Kidney (tissue), 14 donors: ENCODE measurements around the gene ARL5A. TPM values are rescaled to one million over a fixed set of nuclear protein-coding genes. Genes with fewer than 3 reads are reported as not detected.

Experiments used
- DNase-seq, 5 donors: peaks; one replicate each; pipeline ENCODE4 v3.0.0-alpha.2; 2013 to 2020
- FAIRE-seq: peaks from 2 replicates; lab custom pipeline; 2012; peaks lifted over from hg19 to GRCh38; lab: Jason Lieb, UNC
- H3K27ac ChIP-seq, 2 donors: one replicate each; pipeline ENCODE4 v1.7.0; 2013; ENCODE audit warnings: low read depth in 2 of 2, low read length in 2 of 2, inconsistent platforms in 1 of 2
- H3K27me3 ChIP-seq: one replicate; pipeline ENCODE4 v1.7.1; 2013; ENCODE audit warnings: low read length, inconsistent platforms; ENCODE audit not compliant: control insufficient read depth, insufficient read depth
- H3K36me3 ChIP-seq, 3 donors: one replicate each; pipeline versions ENCODE4 v1.7.0 to v1.7.1; 2013; ENCODE audit warnings: low read length in 3 of 3, control low read depth in 1 of 3, inconsistent platforms in 1 of 3; ENCODE audit not compliant: insufficient read depth in 3 of 3, control insufficient read depth in 2 of 3
- H3K4me1 ChIP-seq, 3 donors: one replicate each; pipeline versions ENCODE4 v1.7.0 to v1.7.1; 2013; ENCODE audit warnings: low read length in 3 of 3, inconsistent platforms in 1 of 3, low read depth in 1 of 3; ENCODE audit not compliant: control insufficient read depth in 2 of 3, insufficient read depth in 2 of 3
- H3K4me3 ChIP-seq, 3 donors: one replicate each; pipeline versions ENCODE4 v1.7.0 to v1.8.1; 2013; ENCODE audit warnings: low read length in 3 of 3, control low read depth in 1 of 3, inconsistent platforms in 1 of 3
- H3K9ac ChIP-seq, 3 donors: one replicate each; pipeline versions ENCODE4 v1.7.0 to v1.7.1; 2013; ENCODE audit warnings: low read length in 3 of 3, control low read depth in 1 of 3, inconsistent platforms in 1 of 3
- H3K9me3 ChIP-seq, 3 donors: one replicate each; pipeline versions ENCODE4 v1.7.0 to v1.7.1; 2013; ENCODE audit warnings: low read length in 3 of 3, control low read depth in 1 of 3, inconsistent platforms in 1 of 3; ENCODE audit not compliant: control insufficient read depth in 2 of 3, insufficient read depth in 1 of 3
- intact Hi-C: fragments of 100-400 bp; cut with DNase I; formaldehyde crosslinking; loops from one replicate; pipeline ENCODE4 v1.11.1; 2022
- polyA plus RNA-seq: library from polyadenylated mRNA; stranded (reverse); fragments of 350-450 nt; fragmentation: Illumina TruSeq; extraction: RNeasy Lipid Tissue Mini Kit (QIAGEN cat#74804); gene quantifications from one replicate; pipeline ENCODE4 v1.2.3, GENCODE V29; 2014; ENCODE audit warnings: low read depth, low replicate concordance; ENCODE audit not compliant: insufficient read depth
- total RNA-seq: library from RNA; stranded (reverse); fragmentation: NEBNext Ultra II Directional; extraction: Animal tissue kit (Norgen Biotek cat#: 25700); gene quantifications from one replicate; pipeline ENCODE4 v1.2.1, GENCODE V29; 2021
- TF ChIP-seq, protein P1 (sequence below): IDR thresholded peaks from 3 replicates; pipeline ENCODE4 v1.5.1; 2012; ENCODE audit warnings: mild to moderate bottlenecking, moderate library complexity, borderline replicate concordance; ENCODE audit not compliant: insufficient read depth; ENCODE audit errors: extremely low read depth
- donor health status: control.
- donor health status: control.
- donor health status: control.
- donor health status: control.
- donor health status: control.
- donor health status: DM: yes; HTN: yes; CAD: no.
- donor health status: Normal renal cell carcinoma (clear cell type).

ARL5A gene
- total and polyA plus RNA-seq, 2 donors from 2014 or later, result 18.1 to 47.3 TPM

DNA sequence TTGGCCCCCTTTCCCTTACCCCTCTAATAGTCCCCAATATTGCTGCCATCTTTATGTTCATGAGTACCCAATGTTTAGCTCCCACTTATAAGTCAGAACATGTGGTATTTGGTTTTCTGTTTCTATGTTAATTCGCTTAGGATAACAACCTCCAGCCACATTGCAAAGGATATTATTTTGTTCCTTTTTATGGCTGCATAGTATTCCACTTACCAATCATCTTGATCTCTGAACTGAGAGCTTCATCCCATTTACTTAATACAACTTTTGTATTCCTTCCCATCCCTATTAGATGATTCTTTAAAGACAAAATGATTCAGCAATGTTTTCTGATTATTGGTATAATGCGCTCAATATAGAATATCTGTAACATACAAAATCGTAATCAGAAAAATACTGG is 36.7 kb downstream of the ARL5A start:
- no peaks in the 10 kb centered on the region for H3K36me3 ChIP-seq
- FAIRE-seq (no peak), DNase-seq (no peak)
- TF ChIP-seq, protein P1, sequence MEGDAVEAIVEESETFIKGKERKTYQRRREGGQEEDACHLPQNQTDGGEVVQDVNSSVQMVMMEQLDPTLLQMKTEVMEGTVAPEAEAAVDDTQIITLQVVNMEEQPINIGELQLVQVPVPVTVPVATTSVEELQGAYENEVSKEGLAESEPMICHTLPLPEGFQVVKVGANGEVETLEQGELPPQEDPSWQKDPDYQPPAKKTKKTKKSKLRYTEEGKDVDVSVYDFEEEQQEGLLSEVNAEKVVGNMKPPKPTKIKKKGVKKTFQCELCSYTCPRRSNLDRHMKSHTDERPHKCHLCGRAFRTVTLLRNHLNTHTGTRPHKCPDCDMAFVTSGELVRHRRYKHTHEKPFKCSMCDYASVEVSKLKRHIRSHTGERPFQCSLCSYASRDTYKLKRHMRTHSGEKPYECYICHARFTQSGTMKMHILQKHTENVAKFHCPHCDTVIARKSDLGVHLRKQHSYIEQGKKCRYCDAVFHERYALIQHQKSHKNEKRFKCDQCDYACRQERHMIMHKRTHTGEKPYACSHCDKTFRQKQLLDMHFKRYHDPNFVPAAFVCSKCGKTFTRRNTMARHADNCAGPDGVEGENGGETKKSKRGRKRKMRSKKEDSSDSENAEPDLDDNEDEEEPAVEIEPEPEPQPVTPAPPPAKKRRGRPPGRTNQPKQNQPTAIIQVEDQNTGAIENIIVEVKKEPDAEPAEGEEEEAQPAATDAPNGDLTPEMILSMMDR, result no peak
- H3K27me3 ChIP-seq, result no peaks in the 10 kb centered on the region
- no peaks in the 10 kb centered on the region for H3K9me3 ChIP-seq
- H3K4me1 ChIP-seq, result no peaks in the 10 kb centered on the region
- no peak overlapping the region for H3K9ac ChIP-seq
- H3K27ac ChIP-seq, result no peak overlapping the region
- intact Hi-C loops, result no loop called here
- H3K4me3 ChIP-seq, result no peak overlapping the region

DNA sequence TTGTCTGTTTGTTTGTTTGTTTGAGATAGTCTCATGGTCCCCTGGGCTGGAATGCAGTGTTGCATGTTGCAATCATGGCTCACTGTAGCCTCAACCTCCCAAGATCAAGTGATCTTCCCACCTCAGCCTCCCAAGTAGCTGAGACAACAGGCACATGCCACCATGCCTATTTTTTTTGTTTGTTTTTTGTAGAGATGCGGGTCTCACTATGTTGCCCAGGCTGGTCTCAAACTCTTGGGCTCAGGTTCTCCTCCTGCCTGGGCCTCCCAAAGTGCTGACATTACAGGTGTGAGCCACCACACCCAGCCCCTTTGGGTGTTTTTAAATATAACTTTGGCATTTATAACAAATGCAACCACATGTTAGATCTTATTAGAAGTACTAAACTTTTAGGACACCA is 37.5 kb downstream of the ARL5A start:
- Histone ChIP-seq H3K4me1 (no peaks in the 10 kb centered on the region), H3K9ac (no peak overlapping the region), H3K36me3 (no peaks in the 10 kb centered on the region), H3K27me3 (no peaks in the 10 kb centered on the region), H3K27ac (no peak overlapping the region), H3K9me3 (no peaks in the 10 kb centered on the region), H3K4me3 (no peak overlapping the region)
- FAIRE-seq (no peak), DNase-seq (no peak)
- TF ChIP-seq, protein P1, result no peak
- intact Hi-C loops, result no loop called here

DNA sequence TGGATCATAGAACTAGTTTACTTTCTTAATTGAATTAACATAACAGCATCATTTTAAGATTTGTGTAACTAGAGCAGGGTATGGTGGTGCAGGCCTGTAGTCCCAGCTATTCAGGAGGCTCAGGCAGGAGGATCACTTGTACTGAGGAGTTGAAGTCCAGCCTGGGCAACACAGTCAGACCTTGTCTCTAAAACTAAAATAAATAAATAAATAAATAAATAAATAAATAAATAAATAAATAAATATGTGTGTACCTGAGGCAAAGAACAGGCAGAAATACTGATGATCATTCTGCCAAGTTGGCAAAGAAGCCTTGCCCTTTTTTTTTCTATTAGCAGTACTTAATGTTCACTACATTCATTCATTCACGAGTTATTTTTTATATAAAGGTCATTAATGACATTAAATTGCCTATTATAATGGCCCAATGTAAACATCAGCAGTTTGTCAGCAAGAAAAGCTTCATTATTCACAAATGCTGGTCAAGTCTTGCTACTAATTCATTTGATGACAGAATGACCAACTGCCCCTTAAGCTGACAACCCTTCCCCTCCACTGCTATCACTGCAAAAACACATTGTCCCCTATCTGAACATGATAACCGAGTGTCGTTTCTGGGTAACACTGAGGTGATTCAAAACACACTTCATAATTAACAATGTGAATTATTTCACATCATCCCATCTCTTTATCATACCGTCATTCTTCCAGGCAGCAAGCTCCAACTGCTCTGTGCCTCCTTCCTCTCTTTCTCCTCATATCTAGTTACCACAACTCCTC is 39.0 kb downstream of the ARL5A start:
- Histone ChIP-seq H3K4me3 (no peak overlapping the region), H3K36me3 (peaks cover 0 to 8% (median 0%) of the 10 kb centered on the region in 3 donors), H3K9me3 (no peaks in the 10 kb centered on the region), H3K27ac (no peak overlapping the region), H3K27me3 (no peaks in the 10 kb centered on the region), H3K4me1 (no peaks in the 10 kb centered on the region), H3K9ac (no peak overlapping the region)
- DNase-seq, result no peak
- TF ChIP-seq, protein P1, result no peak
- no peak for FAIRE-seq
- intact Hi-C loops, result no loop called here
